ENCODE measurements around the gene DRC7.

DNA sequence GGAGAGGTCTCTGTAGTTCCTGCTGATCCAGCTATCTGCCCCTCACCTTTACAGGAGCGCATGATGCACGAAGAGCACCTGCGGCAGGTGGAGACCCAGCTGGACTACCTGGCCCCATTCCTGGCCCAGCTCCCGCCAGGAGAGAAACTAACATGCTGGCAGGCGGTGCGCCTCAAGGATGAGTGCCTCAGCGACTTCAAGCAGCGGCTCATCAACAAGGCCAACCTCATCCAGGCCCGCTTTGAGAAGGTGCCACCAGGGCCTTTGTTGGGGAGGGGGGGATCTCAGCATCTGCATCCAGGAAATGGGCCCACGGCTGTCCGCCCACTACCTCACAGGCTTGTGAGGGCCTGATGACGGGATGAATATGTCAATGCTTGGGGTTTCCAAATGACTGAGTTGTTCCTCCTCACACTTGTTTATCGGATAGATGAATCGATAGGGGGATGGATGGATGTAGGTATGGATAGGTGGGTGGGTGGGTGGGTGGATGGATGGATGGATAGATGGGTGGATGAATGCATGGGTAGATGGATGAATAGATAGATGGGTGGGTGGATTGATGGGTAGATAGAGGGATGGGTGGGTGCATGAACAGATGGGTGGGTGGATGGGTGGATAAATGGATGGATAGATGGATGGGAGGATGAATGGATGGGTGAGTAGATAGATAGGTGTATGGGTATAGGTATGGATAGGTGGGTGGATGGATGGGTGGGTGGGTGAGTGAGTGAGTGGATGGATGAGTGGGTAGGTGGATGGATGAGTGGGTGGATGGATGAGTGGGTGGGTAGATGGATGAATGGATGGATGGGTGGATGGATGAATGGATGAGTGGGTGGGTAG lies 34.0 kb downstream of the DRC7 start:
- TF ChIP-seq, protein P1, sequence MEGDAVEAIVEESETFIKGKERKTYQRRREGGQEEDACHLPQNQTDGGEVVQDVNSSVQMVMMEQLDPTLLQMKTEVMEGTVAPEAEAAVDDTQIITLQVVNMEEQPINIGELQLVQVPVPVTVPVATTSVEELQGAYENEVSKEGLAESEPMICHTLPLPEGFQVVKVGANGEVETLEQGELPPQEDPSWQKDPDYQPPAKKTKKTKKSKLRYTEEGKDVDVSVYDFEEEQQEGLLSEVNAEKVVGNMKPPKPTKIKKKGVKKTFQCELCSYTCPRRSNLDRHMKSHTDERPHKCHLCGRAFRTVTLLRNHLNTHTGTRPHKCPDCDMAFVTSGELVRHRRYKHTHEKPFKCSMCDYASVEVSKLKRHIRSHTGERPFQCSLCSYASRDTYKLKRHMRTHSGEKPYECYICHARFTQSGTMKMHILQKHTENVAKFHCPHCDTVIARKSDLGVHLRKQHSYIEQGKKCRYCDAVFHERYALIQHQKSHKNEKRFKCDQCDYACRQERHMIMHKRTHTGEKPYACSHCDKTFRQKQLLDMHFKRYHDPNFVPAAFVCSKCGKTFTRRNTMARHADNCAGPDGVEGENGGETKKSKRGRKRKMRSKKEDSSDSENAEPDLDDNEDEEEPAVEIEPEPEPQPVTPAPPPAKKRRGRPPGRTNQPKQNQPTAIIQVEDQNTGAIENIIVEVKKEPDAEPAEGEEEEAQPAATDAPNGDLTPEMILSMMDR (IDR thresholded peaks at IDR 0.05) = no peak
- TF ChIP-seq POLR2A (IDR thresholded peaks at IDR 0.05) = no peak

Data from esophagus squamous epithelium (tissue), 4 donors.